ENCODE results near the gene PLA2R1. TPM values are rescaled to one million over a fixed set of nuclear protein-coding genes. Genes with fewer than 3 reads are reported as not detected.

The PLA2R1 gene
- total RNA-seq, 1 experiment from 2014 or later: 5.7 TPM

DNA sequence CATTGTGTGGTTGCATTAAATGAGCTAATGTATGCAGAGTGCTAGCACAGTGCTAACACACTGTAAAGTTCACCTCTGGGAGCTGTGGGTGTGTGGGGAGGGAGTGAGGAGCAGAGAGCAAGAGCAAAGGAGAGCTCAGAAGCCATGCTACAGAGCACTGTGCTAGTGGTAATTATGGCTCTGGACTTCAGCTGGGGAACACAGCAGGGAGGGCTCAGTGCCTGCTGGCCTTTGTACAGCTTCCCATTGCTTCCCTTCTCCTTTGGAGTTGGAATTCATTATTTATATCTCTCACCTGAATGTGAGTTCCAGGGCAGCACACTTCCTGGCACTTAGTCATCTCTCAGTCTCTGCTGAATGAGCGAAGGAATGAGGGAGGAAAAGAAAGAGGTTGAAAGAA lies 2.5 kb upstream of the PLA2R1 start:
- peaks cover 21% of the 10 kb centered on the region; the same call in 1 of the 2 replicates for H3K9me3 ChIP-seq (ENCODE audit: control insufficient read depth, insufficient read depth, low read depth, low read length)
- BruUV-seq (replicated peaks): no TSS peak
- intact Hi-C loops (cut with micrococcal nuclease; ENCODE audit: unreplicated experiment) (no loop called here), in situ Hi-C loops (cut with HindIII; ENCODE audit: low pct_unique_long_range_greater_than_20kb, low sequenced_read_pairs) (no loop called here)
- ATAC-seq (no peak), DNase-seq (ENCODE audit: low read depth, low spot score) (no peak)
- ChIA-PET POLR2A (no interaction called here), CTCF (no interaction called here)
- peaks cover 2% of the 10 kb centered on the region; the same call in 1 of the 2 replicates for H3K27me3 ChIP-seq (ENCODE audit: control insufficient read depth, insufficient read depth, low read length)
- H3K27ac ChIP-seq (ENCODE audit: low read length): no peak overlapping the region
- TF ChIP-seq POLR2AphosphoS5 (IDR thresholded peaks at IDR 0.05; ENCODE audit: low read depth, low read length) (no peak), SIN3A (IDR thresholded peaks at IDR 0.05; ENCODE audit: borderline replicate concordance, insufficient read depth, low read depth, low read length) (no peak), TCF7L2 (IDR thresholded peaks at IDR 0.05; ENCODE audit: low read depth, low read length) (no peak)
- TF ChIP-seq, protein P1, sequence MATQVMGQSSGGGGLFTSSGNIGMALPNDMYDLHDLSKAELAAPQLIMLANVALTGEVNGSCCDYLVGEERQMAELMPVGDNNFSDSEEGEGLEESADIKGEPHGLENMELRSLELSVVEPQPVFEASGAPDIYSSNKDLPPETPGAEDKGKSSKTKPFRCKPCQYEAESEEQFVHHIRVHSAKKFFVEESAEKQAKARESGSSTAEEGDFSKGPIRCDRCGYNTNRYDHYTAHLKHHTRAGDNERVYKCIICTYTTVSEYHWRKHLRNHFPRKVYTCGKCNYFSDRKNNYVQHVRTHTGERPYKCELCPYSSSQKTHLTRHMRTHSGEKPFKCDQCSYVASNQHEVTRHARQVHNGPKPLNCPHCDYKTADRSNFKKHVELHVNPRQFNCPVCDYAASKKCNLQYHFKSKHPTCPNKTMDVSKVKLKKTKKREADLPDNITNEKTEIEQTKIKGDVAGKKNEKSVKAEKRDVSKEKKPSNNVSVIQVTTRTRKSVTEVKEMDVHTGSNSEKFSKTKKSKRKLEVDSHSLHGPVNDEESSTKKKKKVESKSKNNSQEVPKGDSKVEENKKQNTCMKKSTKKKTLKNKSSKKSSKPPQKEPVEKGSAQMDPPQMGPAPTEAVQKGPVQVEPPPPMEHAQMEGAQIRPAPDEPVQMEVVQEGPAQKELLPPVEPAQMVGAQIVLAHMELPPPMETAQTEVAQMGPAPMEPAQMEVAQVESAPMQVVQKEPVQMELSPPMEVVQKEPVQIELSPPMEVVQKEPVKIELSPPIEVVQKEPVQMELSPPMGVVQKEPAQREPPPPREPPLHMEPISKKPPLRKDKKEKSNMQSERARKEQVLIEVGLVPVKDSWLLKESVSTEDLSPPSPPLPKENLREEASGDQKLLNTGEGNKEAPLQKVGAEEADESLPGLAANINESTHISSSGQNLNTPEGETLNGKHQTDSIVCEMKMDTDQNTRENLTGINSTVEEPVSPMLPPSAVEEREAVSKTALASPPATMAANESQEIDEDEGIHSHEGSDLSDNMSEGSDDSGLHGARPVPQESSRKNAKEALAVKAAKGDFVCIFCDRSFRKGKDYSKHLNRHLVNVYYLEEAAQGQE (IDR thresholded peaks at IDR 0.05; ENCODE audit: insufficient read depth in 1 of 2, low read depth in 2 of 2, low read length in 1 of 2): no peak
- TF ChIP-seq, protein P2, sequence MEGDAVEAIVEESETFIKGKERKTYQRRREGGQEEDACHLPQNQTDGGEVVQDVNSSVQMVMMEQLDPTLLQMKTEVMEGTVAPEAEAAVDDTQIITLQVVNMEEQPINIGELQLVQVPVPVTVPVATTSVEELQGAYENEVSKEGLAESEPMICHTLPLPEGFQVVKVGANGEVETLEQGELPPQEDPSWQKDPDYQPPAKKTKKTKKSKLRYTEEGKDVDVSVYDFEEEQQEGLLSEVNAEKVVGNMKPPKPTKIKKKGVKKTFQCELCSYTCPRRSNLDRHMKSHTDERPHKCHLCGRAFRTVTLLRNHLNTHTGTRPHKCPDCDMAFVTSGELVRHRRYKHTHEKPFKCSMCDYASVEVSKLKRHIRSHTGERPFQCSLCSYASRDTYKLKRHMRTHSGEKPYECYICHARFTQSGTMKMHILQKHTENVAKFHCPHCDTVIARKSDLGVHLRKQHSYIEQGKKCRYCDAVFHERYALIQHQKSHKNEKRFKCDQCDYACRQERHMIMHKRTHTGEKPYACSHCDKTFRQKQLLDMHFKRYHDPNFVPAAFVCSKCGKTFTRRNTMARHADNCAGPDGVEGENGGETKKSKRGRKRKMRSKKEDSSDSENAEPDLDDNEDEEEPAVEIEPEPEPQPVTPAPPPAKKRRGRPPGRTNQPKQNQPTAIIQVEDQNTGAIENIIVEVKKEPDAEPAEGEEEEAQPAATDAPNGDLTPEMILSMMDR (IDR thresholded peaks at IDR 0.05): no peak
- H3K36me3 ChIP-seq (ENCODE audit: control insufficient read depth, insufficient read depth, low read length): no peaks in the 10 kb centered on the region
- H3K4me3 ChIP-seq (ENCODE audit: low read depth in 2 of 2, low read length in 2 of 2): no peak overlapping the region
- H3K4me1 ChIP-seq (ENCODE audit: control insufficient read depth, insufficient read depth, low read length): peaks cover 8% of the 10 kb centered on the region; the same call in 1 of the 2 replicates

DNA sequence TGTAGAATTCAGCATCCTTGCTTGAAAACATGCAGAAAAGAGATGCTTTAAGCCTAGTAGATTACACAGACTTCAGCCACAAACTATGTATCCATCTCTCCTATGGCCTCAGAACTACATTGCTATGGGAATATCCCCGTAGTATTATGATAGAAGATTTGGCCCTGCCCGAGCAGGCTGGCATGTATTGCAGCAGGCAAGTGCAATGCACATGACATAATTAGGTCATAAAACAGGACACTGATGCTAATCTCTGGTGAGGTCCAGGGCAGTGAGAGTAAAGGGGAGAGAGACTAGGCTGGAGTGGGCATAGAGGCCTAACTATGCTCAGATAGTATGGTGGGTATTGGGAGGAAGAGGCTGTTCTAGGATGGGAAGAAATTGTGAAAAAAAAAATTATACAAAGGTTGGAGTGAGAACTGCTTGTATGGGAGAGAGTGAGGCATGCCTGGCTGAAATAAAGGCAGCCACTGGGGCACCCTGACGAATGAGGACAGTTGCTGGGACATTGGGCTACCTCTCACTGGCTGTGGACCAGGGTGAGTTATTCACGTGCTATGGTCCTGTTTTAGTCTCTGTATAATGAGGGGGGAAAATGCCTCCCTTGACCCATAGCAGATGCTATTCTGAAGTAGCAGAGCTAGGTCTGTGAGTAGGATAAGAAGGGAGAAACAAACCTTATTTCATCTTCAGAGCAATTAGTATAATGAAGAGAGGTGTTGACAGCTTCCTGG lies 1.6 kb upstream of the PLA2R1 start:
- no peak overlapping the region for H3K4me3 ChIP-seq (ENCODE audit: low read depth in 2 of 2, low read length in 2 of 2)
- TF ChIP-seq, protein P2 (IDR thresholded peaks at IDR 0.05): no peak
- TF ChIP-seq TCF7L2 (IDR thresholded peaks at IDR 0.05; ENCODE audit: low read depth, low read length) (no peak), SIN3A (IDR thresholded peaks at IDR 0.05; ENCODE audit: borderline replicate concordance, insufficient read depth, low read depth, low read length) (no peak), POLR2AphosphoS5 (IDR thresholded peaks at IDR 0.05; ENCODE audit: low read depth, low read length) (no peak)
- TF ChIP-seq, protein P1 (IDR thresholded peaks at IDR 0.05; ENCODE audit: insufficient read depth in 1 of 2, low read depth in 2 of 2, low read length in 1 of 2): no peak
- ChIA-PET POLR2A (no interaction called here), CTCF (no interaction called here)
- intact Hi-C loops (cut with micrococcal nuclease; ENCODE audit: unreplicated experiment) (no loop called here), in situ Hi-C loops (cut with HindIII; ENCODE audit: low pct_unique_long_range_greater_than_20kb, low sequenced_read_pairs) (no loop called here)
- no peaks in the 10 kb centered on the region for H3K36me3 ChIP-seq (ENCODE audit: control insufficient read depth, insufficient read depth, low read length)
- peaks cover 13% of the 10 kb centered on the region; the same call in 1 of the 2 replicates for H3K9me3 ChIP-seq (ENCODE audit: control insufficient read depth, insufficient read depth, low read depth, low read length)
- DNase-seq (ENCODE audit: low read depth, low spot score) (no peak), ATAC-seq (no peak)
- H3K27ac ChIP-seq (ENCODE audit: low read length): no peak overlapping the region
- BruUV-seq (replicated peaks): no TSS peak
- H3K4me1 ChIP-seq (ENCODE audit: control insufficient read depth, insufficient read depth, low read length): peaks cover 8% of the 10 kb centered on the region; the same call in 1 of the 2 replicates
- peaks cover 2% of the 10 kb centered on the region; the same call in 1 of the 2 replicates for H3K27me3 ChIP-seq (ENCODE audit: control insufficient read depth, insufficient read depth, low read length)

Data from Panc1 (cell line).